Testis (tissue), 3 donors: Measurements from ENCODE around the gene SP3. TPM values are rescaled to one million over a fixed set of nuclear protein-coding genes. Genes with fewer than 3 reads are reported as not detected.

ENCODE experiments used
- DNase-seq: peaks from one replicate; pipeline ENCODE4 v3.0.0-alpha.2; 2019
- H3K27ac ChIP-seq, 2 donors: fragments of 200-600 bp; sonication (generic); one replicate each; pipeline ENCODE4 v1.5.1; 2019
- H3K27me3 ChIP-seq: fragments of 200-600 bp; sonication (generic); one replicate; pipeline ENCODE4 v1.5.1; 2019
- H3K36me3 ChIP-seq: fragments of 200-600 bp; sonication (generic); one replicate; pipeline ENCODE4 v1.5.1; 2017; ENCODE audit warnings: low read depth; ENCODE audit errors: missing control alignments
- H3K4me1 ChIP-seq: fragments of 200-600 bp; sonication (generic); one replicate; pipeline ENCODE4 v1.5.1; 2019
- H3K4me3 ChIP-seq, 2 donors: fragments of 200-600 bp; sonication (generic); one replicate each; pipeline ENCODE4 v1.5.1; 2017 to 2019
- H3K9me3 ChIP-seq: fragments of 200-600 bp; sonication (generic); one replicate; pipeline ENCODE4 v1.5.1; 2017
- POLR2A ChIP-seq: fragments of 450-650 bp; IDR thresholded peaks from one replicate; pipeline ENCODE4 v1.6.1; 2017; ENCODE audit warnings: antibody characterized with exemption, mild to moderate bottlenecking, moderate library complexity
- WGBS, 2 donors: methylation state at CpG; one replicate each; pipeline ENCODE4 v1.1.5; 2018; 5-methylcytosine and 5-hydroxymethylcytosine counted together
- intact Hi-C: fragments of 100-400 bp; cut with DNase I; formaldehyde crosslinking; loops from one replicate; pipeline ENCODE4 v1.15.1; 2023; ENCODE audit warnings: low total_unique reads
- polyA plus RNA-seq: library from polyadenylated mRNA; stranded (reverse); fragments of 350-450 nt; fragmentation: Illumina TruSeq; extraction: RNeasy Lipid Tissue Mini Kit (QIAGEN cat#74804); gene quantifications from one replicate; pipeline ENCODE4 v1.2.3, GENCODE V29; 2014; ENCODE audit warnings: low read depth, low replicate concordance; ENCODE audit not compliant: insufficient read depth
- total RNA-seq, 2 donors: library from RNA; depleted of rRNA; stranded (reverse); fragments of >200 nt; gene quantifications; one replicate each; pipeline ENCODE4 v1.2.3, GENCODE V29; 2016
- TF ChIP-seq, protein P1 (sequence below), 3 experiments: fragments of 450-650 bp in 2 of 3; fragments of 200-600 bp in 1 of 3; sonication (generic) in 1 of 3; IDR thresholded peaks; one replicate each; pipeline ENCODE4 v1.5.1; 2016 to 2019; ENCODE audit warnings: antibody characterized with exemption in 3 of 3, mild to moderate bottlenecking in 2 of 3, moderate library complexity in 1 of 3

SP3 gene
- total and polyA plus RNA-seq, 3 donors from 2014 or later, result 48.1 to 142 (median 135) TPM

DNA sequence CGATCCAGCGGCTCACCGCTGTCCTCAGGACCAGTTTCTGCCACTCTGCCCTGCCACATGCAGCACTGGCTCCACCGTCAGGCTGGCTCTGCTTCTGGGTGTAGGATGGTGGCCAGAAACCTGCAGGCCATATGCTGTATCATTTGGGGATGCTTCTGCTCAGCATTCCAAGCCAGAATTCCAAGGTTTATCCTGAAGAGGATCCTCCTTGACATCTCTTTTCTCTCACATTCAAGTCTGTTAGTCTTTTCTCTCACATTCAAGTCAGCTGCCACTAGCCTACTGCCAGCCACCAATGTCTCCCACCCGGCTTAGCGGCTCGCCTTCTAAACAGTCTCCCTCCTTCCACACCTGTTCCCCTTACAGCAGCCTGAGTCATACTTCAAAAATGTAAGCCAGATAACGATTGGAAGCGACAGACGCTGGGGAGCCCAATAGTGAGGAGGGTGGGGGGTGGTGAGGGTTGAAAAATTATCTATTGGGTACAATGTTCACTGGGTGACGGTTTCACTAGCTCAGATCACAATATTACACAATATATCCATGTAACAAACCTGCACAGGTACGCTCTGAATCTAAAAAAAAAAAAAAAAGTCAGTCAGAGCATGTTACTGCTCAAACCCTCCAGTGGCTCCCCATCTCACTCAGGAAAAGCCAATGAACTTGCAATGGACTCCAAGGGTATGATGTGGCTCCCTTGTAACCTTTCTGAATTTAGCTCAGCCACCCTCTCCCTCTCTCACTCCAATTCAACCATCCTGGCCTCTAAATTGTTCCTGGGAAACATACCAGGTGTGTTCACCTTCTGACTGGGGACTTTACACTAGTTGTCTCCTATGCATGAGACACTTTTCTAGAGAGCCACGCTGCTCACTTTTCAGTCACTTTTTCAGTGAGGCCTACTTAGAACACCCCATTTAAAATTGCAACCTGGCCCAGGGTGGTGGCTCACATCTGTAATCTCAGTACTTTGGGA lies 38.8 kb upstream of the SP3 start:
- Histone ChIP-seq H3K27me3 (no peaks in the 10 kb centered on the region), H3K9me3 (no peaks in the 10 kb centered on the region), H3K4me1 (peaks cover 5% of the 10 kb centered on the region), H3K36me3 (no peaks in the 10 kb centered on the region), H3K4me3 (no peak overlapping the region), H3K27ac (no peak overlapping the region)
- no peak for TF ChIP-seq POLR2A
- TF ChIP-seq, protein P1, sequence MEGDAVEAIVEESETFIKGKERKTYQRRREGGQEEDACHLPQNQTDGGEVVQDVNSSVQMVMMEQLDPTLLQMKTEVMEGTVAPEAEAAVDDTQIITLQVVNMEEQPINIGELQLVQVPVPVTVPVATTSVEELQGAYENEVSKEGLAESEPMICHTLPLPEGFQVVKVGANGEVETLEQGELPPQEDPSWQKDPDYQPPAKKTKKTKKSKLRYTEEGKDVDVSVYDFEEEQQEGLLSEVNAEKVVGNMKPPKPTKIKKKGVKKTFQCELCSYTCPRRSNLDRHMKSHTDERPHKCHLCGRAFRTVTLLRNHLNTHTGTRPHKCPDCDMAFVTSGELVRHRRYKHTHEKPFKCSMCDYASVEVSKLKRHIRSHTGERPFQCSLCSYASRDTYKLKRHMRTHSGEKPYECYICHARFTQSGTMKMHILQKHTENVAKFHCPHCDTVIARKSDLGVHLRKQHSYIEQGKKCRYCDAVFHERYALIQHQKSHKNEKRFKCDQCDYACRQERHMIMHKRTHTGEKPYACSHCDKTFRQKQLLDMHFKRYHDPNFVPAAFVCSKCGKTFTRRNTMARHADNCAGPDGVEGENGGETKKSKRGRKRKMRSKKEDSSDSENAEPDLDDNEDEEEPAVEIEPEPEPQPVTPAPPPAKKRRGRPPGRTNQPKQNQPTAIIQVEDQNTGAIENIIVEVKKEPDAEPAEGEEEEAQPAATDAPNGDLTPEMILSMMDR (IDR thresholded peaks at IDR 0.05), result no peak
- DNase-seq, result no peak
- 83 to 93% methylated on average over 13 of the region's 13 CpGs for WGBS, 2 donors
- intact Hi-C loops, result no loop called here

DNA sequence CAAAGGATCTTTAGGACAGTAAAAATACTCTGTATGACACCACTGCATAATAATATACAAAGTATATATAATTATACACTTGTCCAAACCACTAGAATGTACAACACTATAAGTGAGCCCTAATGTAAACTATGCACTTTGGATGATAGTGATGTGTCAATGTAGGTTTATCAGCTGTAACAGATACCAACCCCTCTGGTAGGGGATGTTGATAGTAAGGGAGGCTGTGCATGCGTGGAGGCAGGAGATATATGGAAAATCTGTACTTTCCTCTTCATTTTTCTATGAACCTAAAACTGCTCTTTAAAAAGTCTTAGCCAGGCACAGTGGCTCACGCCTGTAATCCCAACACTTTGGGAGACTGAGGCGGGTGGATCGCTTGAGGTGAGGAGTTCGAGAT lies 37.5 kb upstream of the SP3 start:
- H3K4me3 ChIP-seq, result no peak overlapping the region
- DNase-seq, result no peak
- no peaks in the 10 kb centered on the region for H3K36me3 ChIP-seq
- WGBS, 2 donors, result 92 to 97% methylated on average over 5 of the region's 5 CpGs
- no peak overlapping the region for H3K27ac ChIP-seq
- no peaks in the 10 kb centered on the region for H3K9me3 ChIP-seq
- peaks cover 8% of the 10 kb centered on the region for H3K4me1 ChIP-seq
- TF ChIP-seq, protein P1 (IDR thresholded peaks at IDR 0.05), result no peak
- no peak for TF ChIP-seq POLR2A
- H3K27me3 ChIP-seq, result no peaks in the 10 kb centered on the region
- intact Hi-C loops, result no loop called here

DNA sequence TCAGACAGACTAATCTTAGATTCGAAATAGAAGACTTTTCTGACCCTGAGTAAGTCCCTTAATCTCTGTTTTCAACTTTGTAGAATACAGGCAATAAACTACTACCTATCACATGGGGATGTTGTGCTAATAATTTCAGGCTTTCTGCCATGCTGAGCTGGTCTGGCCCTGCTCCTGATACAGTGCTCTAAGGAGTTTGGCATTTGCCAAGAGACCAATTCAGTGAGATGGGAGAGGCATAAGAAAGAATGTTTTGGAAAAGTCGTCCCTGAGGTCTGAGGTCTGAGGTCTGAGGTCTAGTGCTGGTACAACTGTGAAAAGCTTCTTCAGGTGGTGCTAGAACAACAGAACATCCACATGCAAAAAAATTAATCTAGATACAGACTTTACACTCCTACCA lies 35.9 kb upstream of the SP3 start:
- no peaks in the 10 kb centered on the region for H3K9me3 ChIP-seq
- no peak overlapping the region for H3K27ac ChIP-seq
- H3K4me3 ChIP-seq, result no peak overlapping the region
- H3K4me1 ChIP-seq, result peaks cover 13% of the 10 kb centered on the region
- H3K27me3 ChIP-seq, result no peaks in the 10 kb centered on the region
- intact Hi-C loops, result no loop called here
- no peak for DNase-seq
- no peaks in the 10 kb centered on the region for H3K36me3 ChIP-seq
- 38 to 60% methylated on average over 2 of the region's 2 CpGs for WGBS, 2 donors
- TF ChIP-seq, protein P1 (IDR thresholded peaks at IDR 0.05), result no peak
- TF ChIP-seq POLR2A, result no peak

DNA sequence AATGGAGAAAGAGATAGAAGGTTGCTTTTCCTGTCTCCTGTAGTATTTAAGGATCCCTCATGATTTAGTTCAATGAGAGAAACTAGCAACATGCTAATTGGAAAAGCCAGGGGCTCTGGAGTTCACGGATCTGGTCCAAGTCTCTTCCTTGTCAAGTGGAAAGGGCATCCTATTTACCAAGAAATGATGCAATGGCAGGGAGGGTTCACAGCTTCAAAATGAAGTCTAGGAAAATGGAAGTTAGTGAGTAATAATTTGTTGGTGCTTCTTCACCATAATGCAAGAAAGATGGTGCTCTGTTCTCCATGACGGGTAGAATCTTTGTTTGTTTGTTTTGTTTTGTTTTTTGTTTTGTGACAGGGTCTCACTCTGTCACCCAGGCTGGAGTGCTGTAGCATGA lies 34.6 kb upstream of the SP3 start:
- H3K9me3 ChIP-seq, result no peaks in the 10 kb centered on the region
- intact Hi-C loops, result no loop called here
- H3K4me3 ChIP-seq, result no peak overlapping the region
- H3K27ac ChIP-seq, result no peak overlapping the region
- no peaks in the 10 kb centered on the region for H3K27me3 ChIP-seq
- 88 to 93% methylated on average over 2 of the region's 2 CpGs for WGBS, 2 donors
- TF ChIP-seq, protein P1 (IDR thresholded peaks at IDR 0.05), result no peak
- no peak for TF ChIP-seq POLR2A
- DNase-seq, result no peak
- H3K36me3 ChIP-seq, result no peaks in the 10 kb centered on the region
- H3K4me1 ChIP-seq, result peaks cover 13% of the 10 kb centered on the region
